Gastroesophageal sphincter (tissue), 4 donors: Measurements from ENCODE around the gene HEATR1. TPM values are rescaled to one million over a fixed set of nuclear protein-coding genes. Genes with fewer than 3 reads are reported as not detected.

Experiments
- ATAC-seq: fragments of 150-250 bp; one replicate; pipeline ENCODE4 v1.9.1; 2016; ENCODE audit warnings: mild to moderate bottlenecking, moderate library complexity
- H3K27ac ChIP-seq, 4 donors: fragments of 200-600 bp; sonication (generic) in 3 of 4; 1 replicate in 3 of 4; 2 replicates in 1 of 4; pipeline ENCODE4 v1.5.1; 2016 to 2019
- H3K27me3 ChIP-seq: fragments of 200-600 bp; sonication (generic); one replicate; pipeline ENCODE4 v1.5.1; 2019
- H3K36me3 ChIP-seq, 2 donors: fragments of 200-600 bp; sonication (generic); one replicate each; pipeline ENCODE4 v1.5.1; 2019; ENCODE audit warnings: control low read depth in 1 of 2
- H3K4me1 ChIP-seq, 3 donors: fragments of 200-600 bp; sonication (generic); 1 replicate in 2 of 3; 2 replicates in 1 of 3; pipeline ENCODE4 v1.5.1; 2016 to 2019; ENCODE audit warnings: control low read depth in 2 of 3
- H3K4me3 ChIP-seq, 2 donors: fragments of 200-600 bp; sonication (generic); one replicate each; pipeline ENCODE4 v1.5.1; 2019; ENCODE audit warnings: mild to moderate bottlenecking in 1 of 2, moderate library complexity in 1 of 2
- H3K9me3 ChIP-seq, 3 donors: fragments of 200-600 bp; sonication (generic); one replicate each; pipeline ENCODE4 v1.5.1; 2017 to 2019; ENCODE audit warnings: control low read depth in 2 of 3
- CTCF ChIP-seq, 4 experiments: fragments of 200-600 bp in 2 of 4; fragments of 450-650 bp in 2 of 4; sonication (generic) in 1 of 4; IDR thresholded peaks; one replicate each; pipeline ENCODE4 v1.5.1; 2017 to 2019; ENCODE audit warnings: antibody characterized with exemption in 4 of 4, mild to moderate bottlenecking in 2 of 4, moderate library complexity in 2 of 4
- EP300 ChIP-seq: sonication (generic); formaldehyde crosslinking; IDR thresholded peaks from one replicate; pipeline ENCODE4 v1.6.1; 2017; ENCODE audit warnings: antibody characterized with exemption, mild to moderate bottlenecking
- POLR2A ChIP-seq, 2 donors: fragments of 450-650 bp; IDR thresholded peaks; one replicate each; pipeline ENCODE4 v1.6.1; 2017; ENCODE audit warnings: antibody characterized with exemption in 2 of 2, mild to moderate bottlenecking in 2 of 2, moderate library complexity in 1 of 2
- POLR2AphosphoS5 ChIP-seq: sonication (generic); formaldehyde crosslinking; IDR thresholded peaks from one replicate; pipeline ENCODE4 v1.6.1; 2017; ENCODE audit warnings: antibody characterized with exemption
- WGBS, 2 donors: methylation state at CpG; one replicate each; pipeline ENCODE4 v1.1.5; 2018; ENCODE audit warnings: low coverage in 1 of 2; 5-methylcytosine and 5-hydroxymethylcytosine counted together
- total RNA-seq, 4 donors: library from RNA; depleted of rRNA; stranded (reverse); fragments of >200 nt; gene quantifications; one replicate each; pipeline ENCODE4 v1.1.0, GENCODE V29; 2016

HEATR1 gene
- total RNA-seq, 4 donors from 2014 or later = 14.8 to 23.8 (median 19.6) TPM

GRCh38 chr1:236516929-236517704 lies 87.2 kb downstream of the HEATR1 start:
- WGBS, 2 donors = 30 to 33% methylated on average over 8 of the region's 8 CpGs
- no peak for ATAC-seq
- H3K4me3 ChIP-seq = no peak overlapping the region

GRCh38 chr1:236515443-236515958 lies 88.8 kb downstream of the HEATR1 start:
- no peaks in the 10 kb centered on the region for H3K4me1 ChIP-seq
- no peak for ATAC-seq
- WGBS, 2 donors = 50 to 69% methylated on average over 2 to 4 of the region's 4 CpGs
- no peaks in the 10 kb centered on the region for H3K9me3 ChIP-seq
- H3K4me3 ChIP-seq = no peak overlapping the region
- TF ChIP-seq POLR2A (IDR thresholded peaks at IDR 0.05) = no peak
- H3K27ac ChIP-seq = no peak overlapping the region
- H3K27me3 ChIP-seq = no peaks in the 10 kb centered on the region
- H3K36me3 ChIP-seq = no peaks in the 10 kb centered on the region

More at GRCh38 chr1:236516929-236517704, 87.2 kb downstream of the HEATR1 start:
- no peaks in the 10 kb centered on the region for H3K36me3 ChIP-seq
- no peak overlapping the region for H3K27ac ChIP-seq
- TF ChIP-seq POLR2AphosphoS5 (no peak), POLR2A (IDR thresholded peaks at IDR 0.05) (no peak), CTCF (IDR thresholded peaks at IDR 0.05) (no peak), EP300 (no peak)
- H3K27me3 ChIP-seq = no peaks in the 10 kb centered on the region
- no peaks in the 10 kb centered on the region for H3K4me1 ChIP-seq
- H3K9me3 ChIP-seq = no peaks in the 10 kb centered on the region

GRCh38 chr1:236514703-236515442 lies 89.4 kb downstream of the HEATR1 start:
- Histone ChIP-seq H3K36me3 (no peaks in the 10 kb centered on the region), H3K4me3 (no peak overlapping the region), H3K9me3 (no peaks in the 10 kb centered on the region), H3K27ac (no peak overlapping the region), H3K27me3 (no peaks in the 10 kb centered on the region), H3K4me1 (no peaks in the 10 kb centered on the region)
- no peak for ATAC-seq
- WGBS, 2 donors = 71% methylated on average over 4 of the region's 4 CpGs
- TF ChIP-seq EP300 (no peak), CTCF (IDR thresholded peaks at IDR 0.05) (no peak), POLR2AphosphoS5 (no peak), POLR2A (IDR thresholded peaks at IDR 0.05) (no peak)

GRCh38 chr1:236511735-236512418 lies 92.4 kb downstream of the HEATR1 start:
- Histone ChIP-seq H3K27me3 (no peaks in the 10 kb centered on the region), H3K36me3 (no peaks in the 10 kb centered on the region), H3K4me1 (no peaks in the 10 kb centered on the region), H3K4me3 (no peak overlapping the region), H3K9me3 (no peaks in the 10 kb centered on the region), H3K27ac (no peak overlapping the region)
- TF ChIP-seq EP300 = no peak
- TF ChIP-seq POLR2A (IDR thresholded peaks at IDR 0.05) = no peak
- no peak for TF ChIP-seq CTCF (IDR thresholded peaks at IDR 0.05)
- ATAC-seq = no peak
- 75 to 100% methylated on average over 4 to 11 of the region's 11 CpGs for WGBS, 2 donors

- H3K36me3 ChIP-seq = no peaks in the 10 kb centered on the region
- ATAC-seq = no peak
- no peak overlapping the region for H3K4me3 ChIP-seq
- no peaks in the 10 kb centered on the region for H3K27me3 ChIP-seq
- no peaks in the 10 kb centered on the region for H3K4me1 ChIP-seq
- H3K27ac ChIP-seq = no peak overlapping the region
- 78 to 96% methylated on average over 6 to 7 of the region's 8 CpGs for WGBS, 2 donors
- TF ChIP-seq POLR2AphosphoS5 = no peak
- TF ChIP-seq POLR2A (IDR thresholded peaks at IDR 0.05) = no peak
- no peaks in the 10 kb centered on the region for H3K9me3 ChIP-seq
These were observed 94.5 kb downstream of the HEATR1 start for GRCh38 chr1:236509647-236510401.
